ENCODE data around the gene NDST4.

DNA sequence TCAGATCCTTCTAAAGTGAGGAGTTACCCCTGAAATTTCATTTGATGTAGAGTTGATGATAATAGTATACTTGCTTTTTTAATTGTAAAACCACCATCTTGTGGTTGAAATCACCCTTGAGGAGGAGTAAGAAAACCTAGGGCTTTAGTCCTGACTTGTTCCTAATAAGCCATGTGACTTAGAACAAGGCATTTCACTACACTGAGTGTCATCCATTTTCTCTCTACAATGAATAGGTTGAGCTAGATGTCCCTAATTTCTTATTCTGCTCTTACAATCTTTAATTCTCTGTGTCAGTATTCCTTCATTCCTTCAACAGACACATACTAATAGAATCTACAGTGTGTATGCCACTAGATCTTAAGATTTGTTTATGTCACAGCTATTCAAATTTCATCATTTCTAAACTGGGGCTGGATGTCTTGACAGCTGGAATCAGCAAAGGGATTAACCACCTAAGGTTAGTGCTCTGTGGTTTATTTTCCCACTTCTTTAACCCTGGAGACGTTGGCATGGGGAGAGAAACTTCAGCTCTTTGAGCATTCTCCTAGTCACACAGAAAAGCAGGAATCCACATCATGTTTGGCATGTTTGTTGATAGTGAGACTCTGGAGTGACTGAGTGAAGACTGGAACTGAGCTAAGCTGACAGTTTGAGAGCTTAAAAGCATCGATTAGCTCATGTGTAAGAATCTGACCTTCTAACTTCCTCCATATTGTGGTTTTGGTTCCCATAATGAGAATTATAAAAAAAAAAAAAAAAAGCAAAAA is 246.3 kb downstream of the NDST4 start:
- TF ChIP-seq, protein P1, sequence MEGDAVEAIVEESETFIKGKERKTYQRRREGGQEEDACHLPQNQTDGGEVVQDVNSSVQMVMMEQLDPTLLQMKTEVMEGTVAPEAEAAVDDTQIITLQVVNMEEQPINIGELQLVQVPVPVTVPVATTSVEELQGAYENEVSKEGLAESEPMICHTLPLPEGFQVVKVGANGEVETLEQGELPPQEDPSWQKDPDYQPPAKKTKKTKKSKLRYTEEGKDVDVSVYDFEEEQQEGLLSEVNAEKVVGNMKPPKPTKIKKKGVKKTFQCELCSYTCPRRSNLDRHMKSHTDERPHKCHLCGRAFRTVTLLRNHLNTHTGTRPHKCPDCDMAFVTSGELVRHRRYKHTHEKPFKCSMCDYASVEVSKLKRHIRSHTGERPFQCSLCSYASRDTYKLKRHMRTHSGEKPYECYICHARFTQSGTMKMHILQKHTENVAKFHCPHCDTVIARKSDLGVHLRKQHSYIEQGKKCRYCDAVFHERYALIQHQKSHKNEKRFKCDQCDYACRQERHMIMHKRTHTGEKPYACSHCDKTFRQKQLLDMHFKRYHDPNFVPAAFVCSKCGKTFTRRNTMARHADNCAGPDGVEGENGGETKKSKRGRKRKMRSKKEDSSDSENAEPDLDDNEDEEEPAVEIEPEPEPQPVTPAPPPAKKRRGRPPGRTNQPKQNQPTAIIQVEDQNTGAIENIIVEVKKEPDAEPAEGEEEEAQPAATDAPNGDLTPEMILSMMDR (IDR thresholded peaks at IDR 0.05) = no peak
- TF ChIP-seq POLR2A (IDR thresholded peaks at IDR 0.05) = no peak

Measured in thyroid gland (tissue), 4 donors.